Measurements from ENCODE around the gene CABP1. TPM values are rescaled to one million over a fixed set of nuclear protein-coding genes. Genes with fewer than 3 reads are reported as not detected.
"Not testable (repeated sequence)": the region's sequence is repeated elsewhere in the genome, so short reads cannot be mapped to it uniquely, and the experiment has no call there.

The CABP1 gene
- total RNA-seq, 1 experiment from 2014 or later = 1.2 TPM

DNA sequence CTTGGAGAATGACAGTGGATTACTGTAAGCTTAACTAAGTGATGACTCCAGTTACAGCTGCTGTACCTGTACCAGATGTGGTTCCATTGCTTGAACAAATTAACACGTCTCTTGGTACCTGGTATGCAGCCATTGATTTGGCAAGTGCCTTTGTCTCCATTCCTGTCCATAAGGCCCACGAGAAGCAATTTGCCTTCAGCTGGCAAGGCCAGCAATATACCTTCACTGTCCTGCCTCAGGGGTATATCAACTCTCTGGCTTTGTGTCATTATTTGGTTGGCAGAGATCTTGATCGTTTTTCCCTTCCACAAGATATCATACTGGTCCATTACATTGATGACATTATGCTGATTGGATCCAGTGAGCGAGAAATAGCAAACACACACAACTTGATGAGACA lies 29.9 kb upstream of the CABP1 start:
- intact Hi-C loops (cut with micrococcal nuclease; ENCODE audit: unreplicated experiment) = no loop called here
- BruUV-seq (replicated peaks) = no TSS peak
- no peaks in the 10 kb centered on the region for H3K27me3 ChIP-seq (replicated peaks; ENCODE audit: insufficient read depth, low read depth, low read length, poor library complexity)
- no peaks in the 10 kb centered on the region for H3K9me3 ChIP-seq (ENCODE audit: low read depth, low read length, poor library complexity, severe bottlenecking)
- no peaks in the 10 kb centered on the region for H3K36me3 ChIP-seq (ENCODE audit: insufficient read depth, low read length, poor library complexity, severe bottlenecking)
- no peak overlapping the region for H3K4me3 ChIP-seq (ENCODE audit: low read depth, low read length, poor library complexity, severe bottlenecking)
- no peak for DNase-seq (ENCODE audit: low spot score)
- no peaks in the 10 kb centered on the region for H3K4me1 ChIP-seq (ENCODE audit: insufficient read depth, low read length, poor library complexity, severe bottlenecking)
- no peak overlapping the region for H3K27ac ChIP-seq (ENCODE audit: low read depth, low read length, poor library complexity, severe bottlenecking)
- POLR2A ChIA-PET (ENCODE audit: low non-redundant PET) = no interaction called here
- TF ChIP-seq, protein P1, sequence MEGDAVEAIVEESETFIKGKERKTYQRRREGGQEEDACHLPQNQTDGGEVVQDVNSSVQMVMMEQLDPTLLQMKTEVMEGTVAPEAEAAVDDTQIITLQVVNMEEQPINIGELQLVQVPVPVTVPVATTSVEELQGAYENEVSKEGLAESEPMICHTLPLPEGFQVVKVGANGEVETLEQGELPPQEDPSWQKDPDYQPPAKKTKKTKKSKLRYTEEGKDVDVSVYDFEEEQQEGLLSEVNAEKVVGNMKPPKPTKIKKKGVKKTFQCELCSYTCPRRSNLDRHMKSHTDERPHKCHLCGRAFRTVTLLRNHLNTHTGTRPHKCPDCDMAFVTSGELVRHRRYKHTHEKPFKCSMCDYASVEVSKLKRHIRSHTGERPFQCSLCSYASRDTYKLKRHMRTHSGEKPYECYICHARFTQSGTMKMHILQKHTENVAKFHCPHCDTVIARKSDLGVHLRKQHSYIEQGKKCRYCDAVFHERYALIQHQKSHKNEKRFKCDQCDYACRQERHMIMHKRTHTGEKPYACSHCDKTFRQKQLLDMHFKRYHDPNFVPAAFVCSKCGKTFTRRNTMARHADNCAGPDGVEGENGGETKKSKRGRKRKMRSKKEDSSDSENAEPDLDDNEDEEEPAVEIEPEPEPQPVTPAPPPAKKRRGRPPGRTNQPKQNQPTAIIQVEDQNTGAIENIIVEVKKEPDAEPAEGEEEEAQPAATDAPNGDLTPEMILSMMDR (conservative IDR thresholded peaks at IDR 0.05; ENCODE audit: low read depth, low read length) = no peak
- TF ChIP-seq EZH2 (IDR thresholded peaks at IDR 0.05; ENCODE audit: borderline replicate concordance, low read depth, low read length, poor library complexity, severe bottlenecking) = no peak
- CTCF ChIA-PET = no interaction called here

GRCh38 chr12:120611534-120611933 lies 28.9 kb upstream of the CABP1 start:
- H3K36me3 ChIP-seq (ENCODE audit: insufficient read depth, low read length, poor library complexity, severe bottlenecking); CTCF ChIA-PET; H3K27ac ChIP-seq (ENCODE audit: low read depth, low read length, poor library complexity, severe bottlenecking); BruUV-seq (replicated peaks); intact Hi-C loops (cut with micrococcal nuclease; ENCODE audit: unreplicated experiment); H3K4me3 ChIP-seq (ENCODE audit: low read depth, low read length, poor library complexity, severe bottlenecking); H3K27me3 ChIP-seq (replicated peaks; ENCODE audit: insufficient read depth, low read depth, low read length, poor library complexity); H3K9me3 ChIP-seq (ENCODE audit: low read depth, low read length, poor library complexity, severe bottlenecking); POLR2A ChIA-PET (ENCODE audit: low non-redundant PET); H3K4me1 ChIP-seq (ENCODE audit: insufficient read depth, low read length, poor library complexity, severe bottlenecking); DNase-seq (ENCODE audit: low spot score): not testable (repeated sequence)

DNA sequence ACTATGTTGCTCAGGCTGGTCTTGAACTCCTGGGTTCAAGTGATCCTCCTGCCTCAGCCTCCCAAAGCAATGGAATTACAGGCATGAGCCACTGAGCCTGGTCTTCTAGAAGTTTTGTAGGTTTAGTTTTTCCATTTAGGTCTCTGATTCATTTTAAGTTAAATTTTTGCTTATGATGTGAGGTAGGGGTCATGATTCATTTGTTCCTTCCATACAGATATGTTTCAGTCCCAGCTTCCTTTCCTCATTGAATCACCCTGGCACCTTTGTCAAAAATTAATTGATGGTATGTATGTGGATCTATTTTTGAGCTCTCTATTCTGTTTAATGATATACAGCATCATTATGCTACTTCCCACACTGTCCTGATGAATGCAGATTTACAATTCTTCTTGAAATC lies 25.6 kb upstream of the CABP1 start:
- TF ChIP-seq EZH2 (IDR thresholded peaks at IDR 0.05; ENCODE audit: borderline replicate concordance, low read depth, low read length, poor library complexity, severe bottlenecking) = no peak
- TF ChIP-seq, protein P1 (conservative IDR thresholded peaks at IDR 0.05; ENCODE audit: low read depth, low read length) = no peak
- Histone ChIP-seq H3K27me3 (replicated peaks; ENCODE audit: insufficient read depth, low read depth, low read length, poor library complexity) (no peaks in the 10 kb centered on the region), H3K4me1 (ENCODE audit: insufficient read depth, low read length, poor library complexity, severe bottlenecking) (no peaks in the 10 kb centered on the region), H3K9me3 (ENCODE audit: low read depth, low read length, poor library complexity, severe bottlenecking) (no peaks in the 10 kb centered on the region), H3K27ac (ENCODE audit: low read depth, low read length, poor library complexity, severe bottlenecking) (no peak overlapping the region), H3K36me3 (ENCODE audit: insufficient read depth, low read length, poor library complexity, severe bottlenecking) (no peaks in the 10 kb centered on the region), H3K4me3 (ENCODE audit: low read depth, low read length, poor library complexity, severe bottlenecking) (no peak overlapping the region)
- no TSS peak for BruUV-seq (replicated peaks)
- POLR2A ChIA-PET (ENCODE audit: low non-redundant PET) = no interaction called here
- CTCF ChIA-PET = no interaction called here
- no peak for DNase-seq (ENCODE audit: low spot score)
- intact Hi-C loops (cut with micrococcal nuclease; ENCODE audit: unreplicated experiment) = no loop called here

DNA sequence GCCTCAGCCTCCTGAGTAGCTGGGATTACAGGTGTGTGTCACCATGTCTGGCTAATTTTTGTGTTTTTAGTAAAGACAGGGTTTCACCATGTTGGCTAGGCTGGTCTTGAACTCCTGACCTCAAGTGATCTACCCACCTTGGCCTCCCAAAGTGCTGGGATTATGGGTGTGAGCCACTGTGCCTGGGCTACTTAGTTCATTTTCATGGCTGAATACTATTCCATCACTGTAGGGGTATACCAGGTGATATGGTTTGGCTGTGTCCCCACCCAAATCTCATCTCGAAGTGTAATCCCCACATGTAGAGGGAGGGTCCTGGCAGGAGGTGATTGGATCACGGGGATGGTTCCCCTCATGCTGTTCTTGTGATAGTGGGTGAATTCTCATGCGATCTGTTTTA lies 23.2 kb upstream of the CABP1 start:
- intact Hi-C loops (cut with micrococcal nuclease; ENCODE audit: unreplicated experiment); H3K4me3 ChIP-seq (ENCODE audit: low read depth, low read length, poor library complexity, severe bottlenecking); H3K9me3 ChIP-seq (ENCODE audit: low read depth, low read length, poor library complexity, severe bottlenecking); CTCF ChIA-PET; DNase-seq (ENCODE audit: low spot score); H3K27ac ChIP-seq (ENCODE audit: low read depth, low read length, poor library complexity, severe bottlenecking); BruUV-seq (replicated peaks); H3K36me3 ChIP-seq (ENCODE audit: insufficient read depth, low read length, poor library complexity, severe bottlenecking); POLR2A ChIA-PET (ENCODE audit: low non-redundant PET); H3K27me3 ChIP-seq (replicated peaks; ENCODE audit: insufficient read depth, low read depth, low read length, poor library complexity); H3K4me1 ChIP-seq (ENCODE audit: insufficient read depth, low read length, poor library complexity, severe bottlenecking): not testable (repeated sequence)

DNA sequence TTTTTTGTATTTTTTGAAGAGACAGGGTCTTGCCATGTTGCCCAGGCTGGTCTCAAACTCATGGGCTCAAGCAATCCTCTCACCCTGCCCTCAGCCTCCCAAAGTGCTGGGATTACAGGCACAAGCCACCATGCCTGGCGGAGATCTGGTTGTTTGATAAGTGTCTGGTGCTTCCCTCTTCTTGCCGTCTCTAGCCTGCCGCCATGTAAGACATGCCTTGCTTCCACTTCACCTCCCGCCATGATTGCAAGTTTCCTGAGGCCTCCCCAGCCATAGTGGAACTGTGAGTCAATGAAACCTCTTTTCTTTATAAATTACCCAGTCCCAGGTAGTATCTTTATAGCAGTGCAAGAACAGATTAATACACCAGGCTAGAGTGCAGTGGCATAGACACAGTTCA lies 22.7 kb upstream of the CABP1 start:
- H3K36me3 ChIP-seq (ENCODE audit: insufficient read depth, low read length, poor library complexity, severe bottlenecking); intact Hi-C loops (cut with micrococcal nuclease; ENCODE audit: unreplicated experiment); H3K9me3 ChIP-seq (ENCODE audit: low read depth, low read length, poor library complexity, severe bottlenecking); CTCF ChIA-PET; H3K4me3 ChIP-seq (ENCODE audit: low read depth, low read length, poor library complexity, severe bottlenecking); H3K4me1 ChIP-seq (ENCODE audit: insufficient read depth, low read length, poor library complexity, severe bottlenecking); H3K27me3 ChIP-seq (replicated peaks; ENCODE audit: insufficient read depth, low read depth, low read length, poor library complexity); BruUV-seq (replicated peaks); POLR2A ChIA-PET (ENCODE audit: low non-redundant PET); H3K27ac ChIP-seq (ENCODE audit: low read depth, low read length, poor library complexity, severe bottlenecking); DNase-seq (ENCODE audit: low spot score): not testable (repeated sequence)

Measured in A673 (cell line).